ENCODE measurements around the gene FN3K.

The FN3K gene

GRCh38 chr17:82754297-82755208 lies 19.1 kb downstream of the FN3K start:
- TF ChIP-seq, protein P1, sequence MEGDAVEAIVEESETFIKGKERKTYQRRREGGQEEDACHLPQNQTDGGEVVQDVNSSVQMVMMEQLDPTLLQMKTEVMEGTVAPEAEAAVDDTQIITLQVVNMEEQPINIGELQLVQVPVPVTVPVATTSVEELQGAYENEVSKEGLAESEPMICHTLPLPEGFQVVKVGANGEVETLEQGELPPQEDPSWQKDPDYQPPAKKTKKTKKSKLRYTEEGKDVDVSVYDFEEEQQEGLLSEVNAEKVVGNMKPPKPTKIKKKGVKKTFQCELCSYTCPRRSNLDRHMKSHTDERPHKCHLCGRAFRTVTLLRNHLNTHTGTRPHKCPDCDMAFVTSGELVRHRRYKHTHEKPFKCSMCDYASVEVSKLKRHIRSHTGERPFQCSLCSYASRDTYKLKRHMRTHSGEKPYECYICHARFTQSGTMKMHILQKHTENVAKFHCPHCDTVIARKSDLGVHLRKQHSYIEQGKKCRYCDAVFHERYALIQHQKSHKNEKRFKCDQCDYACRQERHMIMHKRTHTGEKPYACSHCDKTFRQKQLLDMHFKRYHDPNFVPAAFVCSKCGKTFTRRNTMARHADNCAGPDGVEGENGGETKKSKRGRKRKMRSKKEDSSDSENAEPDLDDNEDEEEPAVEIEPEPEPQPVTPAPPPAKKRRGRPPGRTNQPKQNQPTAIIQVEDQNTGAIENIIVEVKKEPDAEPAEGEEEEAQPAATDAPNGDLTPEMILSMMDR (IDR thresholded peaks at IDR 0.05; ENCODE audit: low read depth, low read length, poor library complexity, severe bottlenecking): no peak
- no peak for TF ChIP-seq EZH2phosphoT487 (IDR thresholded peaks at IDR 0.05; ENCODE audit: borderline replicate concordance, low read length)
- H3K4me3 ChIP-seq (ENCODE audit: low read length): no peak overlapping the region
- no peaks in the 10 kb centered on the region for H3K9me2 ChIP-seq (replicated peaks; ENCODE audit: control insufficient read depth, low read length)
- no peak overlapping the region for H3K4me2 ChIP-seq (ENCODE audit: low read length)
- no peaks in the 10 kb centered on the region for H3F3A ChIP-seq (ENCODE audit: control insufficient read depth, insufficient read depth)
- no peak overlapping the region for H3K27ac ChIP-seq (ENCODE audit: low read depth, low read length)
- peaks cover 20% of the 10 kb centered on the region for H3K4me1 ChIP-seq (ENCODE audit: control insufficient read depth, low read length)
- no peaks in the 10 kb centered on the region for H4K20me1 ChIP-seq (ENCODE audit: control insufficient read depth, insufficient read depth, low read depth, low read length)
- peaks cover 54% of the 10 kb centered on the region for H3K79me2 ChIP-seq (ENCODE audit: control insufficient read depth, low read length)
- H3K27me3 ChIP-seq (ENCODE audit: control insufficient read depth, low read length): no peaks in the 10 kb centered on the region
- peaks cover 13% of the 10 kb centered on the region for H3K36me3 ChIP-seq (ENCODE audit: control insufficient read depth, low read length)
- H3K9me3 ChIP-seq (ENCODE audit: control insufficient read depth, insufficient read depth, low read length): no peaks in the 10 kb centered on the region

- no peak for TF ChIP-seq EZH2phosphoT487 (IDR thresholded peaks at IDR 0.05; ENCODE audit: borderline replicate concordance, low read length)
- TF ChIP-seq, protein P1 (IDR thresholded peaks at IDR 0.05; ENCODE audit: low read depth, low read length, poor library complexity, severe bottlenecking): no peak
- H3F3A ChIP-seq (ENCODE audit: control insufficient read depth, insufficient read depth): no peaks in the 10 kb centered on the region
- no peak overlapping the region for H3K4me3 ChIP-seq (ENCODE audit: low read length)
- no peaks in the 10 kb centered on the region for H3K9me3 ChIP-seq (ENCODE audit: control insufficient read depth, insufficient read depth, low read length)
- no peaks in the 10 kb centered on the region for H3K27me3 ChIP-seq (ENCODE audit: control insufficient read depth, low read length)
- H3K36me3 ChIP-seq (ENCODE audit: control insufficient read depth, low read length): peaks cover 13% of the 10 kb centered on the region
- no peaks in the 10 kb centered on the region for H3K9me2 ChIP-seq (replicated peaks; ENCODE audit: control insufficient read depth, low read length)
- H3K79me2 ChIP-seq (ENCODE audit: control insufficient read depth, low read length): peaks cover 63% of the 10 kb centered on the region
- H3K27ac ChIP-seq (ENCODE audit: low read depth, low read length): no peak overlapping the region
- H3K4me1 ChIP-seq (ENCODE audit: control insufficient read depth, low read length): peaks cover 18% of the 10 kb centered on the region
- no peak overlapping the region for H3K4me2 ChIP-seq (ENCODE audit: low read length)
- H4K20me1 ChIP-seq (ENCODE audit: control insufficient read depth, insufficient read depth, low read depth, low read length): no peaks in the 10 kb centered on the region
These were observed 20.8 kb downstream of the FN3K start for GRCh38 chr17:82756166-82756565.

DNA sequence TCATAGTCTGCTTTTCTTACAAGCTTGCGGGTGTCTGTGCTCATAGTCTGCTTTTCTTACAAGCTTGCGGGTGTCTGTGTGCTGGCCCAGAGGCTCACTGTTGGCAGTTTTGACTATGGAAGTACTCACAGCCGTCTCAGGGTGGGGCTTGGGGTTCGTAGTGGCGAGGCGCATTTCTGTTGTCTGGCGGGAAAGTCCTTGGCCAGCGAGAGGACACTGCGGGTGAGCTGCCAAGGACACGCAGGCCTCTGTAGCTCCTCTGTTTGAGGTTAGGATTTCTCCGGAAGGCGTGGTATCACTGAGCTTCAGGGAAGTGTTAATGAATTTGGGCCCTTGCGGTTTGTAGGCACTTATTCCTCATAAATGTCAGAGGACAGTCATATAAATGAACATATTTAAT lies 30.0 kb downstream of the FN3K start:
- H3K27me3 ChIP-seq (ENCODE audit: control insufficient read depth, low read length): no peaks in the 10 kb centered on the region
- no peak overlapping the region for H3K4me3 ChIP-seq (ENCODE audit: low read length)
- no peak overlapping the region for H3K4me2 ChIP-seq (ENCODE audit: low read length)
- peaks cover 58% of the 10 kb centered on the region for H3K36me3 ChIP-seq (ENCODE audit: control insufficient read depth, low read length)
- H3K9me2 ChIP-seq (replicated peaks; ENCODE audit: control insufficient read depth, low read length): no peaks in the 10 kb centered on the region
- H3K4me1 ChIP-seq (ENCODE audit: control insufficient read depth, low read length): peaks cover 3% of the 10 kb centered on the region; the same call in 1 of the 2 replicates
- peaks cover 3% of the 10 kb centered on the region; the same call in 1 of the 2 replicates for H3F3A ChIP-seq (ENCODE audit: control insufficient read depth, insufficient read depth)
- no peaks in the 10 kb centered on the region; the same call in 1 of the 2 replicates for H4K20me1 ChIP-seq (ENCODE audit: control insufficient read depth, insufficient read depth, low read depth, low read length)
- TF ChIP-seq, protein P1 (IDR thresholded peaks at IDR 0.05; ENCODE audit: low read depth, low read length, poor library complexity, severe bottlenecking): no peak
- TF ChIP-seq EZH2phosphoT487 (IDR thresholded peaks at IDR 0.05; ENCODE audit: borderline replicate concordance, low read length): no peak
- H3K27ac ChIP-seq (ENCODE audit: low read depth, low read length): no peak overlapping the region
- peaks cover 13% of the 10 kb centered on the region for H3K79me2 ChIP-seq (ENCODE audit: control insufficient read depth, low read length)
- no peaks in the 10 kb centered on the region for H3K9me3 ChIP-seq (ENCODE audit: control insufficient read depth, insufficient read depth, low read length)
